H9 (cell line): ENCODE measurements around the gene PRKCA. TPM values are rescaled to one million over a fixed set of nuclear protein-coding genes. Genes with fewer than 3 reads are reported as not detected.

Source experiments
- DNase-seq: peaks from one replicate; pipeline ENCODE4 v3.0.0-alpha.2; 2017
- H2AFZ ChIP-seq: one replicate; pipeline ENCODE4 v1.6.1; 2013; ENCODE audit warnings: mild to moderate bottlenecking, low read length, control low read depth, moderate library complexity
- H2AK5ac ChIP-seq: 2 replicates; pipeline ENCODE4 v1.6.1; 2013; ENCODE audit warnings: low read length, control low read depth, mixed read lengths; ENCODE audit not compliant: insufficient read length
- H2BK120ac ChIP-seq: one replicate; pipeline ENCODE4 v1.6.1; 2013; ENCODE audit warnings: low read depth, mild to moderate bottlenecking, low read length, control low read depth, inconsistent platforms; ENCODE audit not compliant: poor library complexity, severe bottlenecking
- H2BK12ac ChIP-seq: 2 replicates; pipeline ENCODE4 v1.6.1; 2013; ENCODE audit warnings: low read length, control low read depth, mixed read lengths, low read depth; ENCODE audit not compliant: insufficient read length
- H2BK15ac ChIP-seq: 2 replicates; pipeline ENCODE4 v1.6.1; 2013; ENCODE audit warnings: low read depth, low read length, control low read depth
- H2BK20ac ChIP-seq: one replicate; pipeline ENCODE4 v1.6.1; 2013; ENCODE audit warnings: low read depth, mild to moderate bottlenecking, low read length, control low read depth, inconsistent platforms; ENCODE audit not compliant: poor library complexity, severe bottlenecking
- H2BK5ac ChIP-seq: 2 replicates; pipeline ENCODE4 v1.6.1; 2013; ENCODE audit warnings: low read length, control low read depth, mixed read lengths; ENCODE audit not compliant: insufficient read length
- H3K14ac ChIP-seq: 2 replicates; pipeline ENCODE4 v1.6.1; 2013; ENCODE audit warnings: low read length, control low read depth; ENCODE audit not compliant: insufficient read depth
- H3K18ac ChIP-seq: 2 replicates; pipeline ENCODE4 v1.6.1; 2013; ENCODE audit warnings: low read depth, mild to moderate bottlenecking, mixed read lengths, low read length, control low read depth; ENCODE audit not compliant: insufficient read length
- H3K23ac ChIP-seq: 2 replicates; pipeline ENCODE4 v1.6.1; 2013; ENCODE audit warnings: low read length, control low read depth, mixed read lengths, low read depth; ENCODE audit not compliant: insufficient read length
- H3K23me2 ChIP-seq: 2 replicates; pipeline ENCODE4 v1.6.1; 2013; ENCODE audit warnings: low read depth, mild to moderate bottlenecking, mixed read lengths, low read length, control low read depth; ENCODE audit not compliant: insufficient read length, poor library complexity, severe bottlenecking
- H3K27ac ChIP-seq: 2 replicates; pipeline ENCODE4 v1.5.1; 2013; ENCODE audit warnings: low read length, control low read depth, mixed read lengths, low read depth; ENCODE audit not compliant: insufficient read length
- H3K27me3 ChIP-seq: 2 replicates; pipeline ENCODE4 v1.6.1; 2013; ENCODE audit warnings: low read length, control low read depth, inconsistent platforms; ENCODE audit not compliant: insufficient read depth
- H3K4ac ChIP-seq: 2 replicates; pipeline ENCODE4 v1.6.1; 2013; ENCODE audit warnings: low read depth, mild to moderate bottlenecking, control low read depth, inconsistent platforms, low read length, moderate library complexity
- H3K4me1 ChIP-seq: 2 replicates; pipeline ENCODE4 v1.6.1; 2013; ENCODE audit warnings: low read length, control low read depth, inconsistent platforms; ENCODE audit not compliant: insufficient read depth
- H3K4me2 ChIP-seq: 2 replicates; pipeline ENCODE4 v1.6.1; 2013; ENCODE audit warnings: low read length, control low read depth, mixed read lengths; ENCODE audit not compliant: insufficient read length, insufficient read depth
- H3K56ac ChIP-seq: 2 replicates; pipeline ENCODE4 v1.6.1; 2013; ENCODE audit warnings: low read depth, mild to moderate bottlenecking, mixed read lengths, low read length, control low read depth; ENCODE audit not compliant: insufficient read length
- H3K79me1 ChIP-seq: 2 replicates; pipeline ENCODE4 v1.6.1; 2013; ENCODE audit warnings: low read depth, mild to moderate bottlenecking, moderate library complexity, low read length, control low read depth, inconsistent platforms; ENCODE audit not compliant: insufficient read depth, poor library complexity, severe bottlenecking
- H3K79me2 ChIP-seq: 2 replicates; pipeline ENCODE4 v1.6.1; 2013; ENCODE audit warnings: low read length, control low read depth, inconsistent platforms; ENCODE audit not compliant: insufficient read depth
- H3K9ac ChIP-seq: 2 replicates; pipeline ENCODE4 v1.6.1; 2013; ENCODE audit warnings: low read length, control low read depth, mixed read lengths; ENCODE audit not compliant: insufficient read length; ENCODE audit errors: extremely low read depth
- H3K9me3 ChIP-seq: one replicate; pipeline ENCODE4 v1.6.1; 2013; ENCODE audit warnings: low read depth, low read length, inconsistent platforms; ENCODE audit not compliant: control insufficient read depth
- H3T11ph ChIP-seq: one replicate; pipeline ENCODE4 v1.6.1; 2013; ENCODE audit warnings: mild to moderate bottlenecking, low read length, control low read depth, inconsistent platforms
- H4K20me1 ChIP-seq: one replicate; pipeline ENCODE4 v1.6.1; 2013; ENCODE audit not compliant: control insufficient read depth, insufficient read length, insufficient read depth
- H4K5ac ChIP-seq: 2 replicates; pipeline ENCODE4 v1.6.1; 2013; ENCODE audit warnings: low read depth, mild to moderate bottlenecking, mixed read lengths, low read length, control low read depth; ENCODE audit not compliant: insufficient read length
- H4K8ac ChIP-seq: replicated peaks from 2 replicates; pipeline ENCODE4 v1.6.1; 2013; ENCODE audit warnings: low read length, control low read depth, mixed read lengths, low read depth; ENCODE audit not compliant: insufficient read length
- H4K91ac ChIP-seq: 2 replicates; pipeline ENCODE4 v1.6.1; 2013; ENCODE audit warnings: low read depth, mild to moderate bottlenecking, moderate library complexity, mixed read lengths, low read length, control low read depth; ENCODE audit not compliant: insufficient read length
- H3K27ac Mint-ChIP-seq, 3 experiments: 2 replicates in 2 of 3; 3 replicates in 1 of 3; pipeline ENCODE4 v1.8.0; 2020 to 2021; ENCODE audit warnings: mixed read lengths in 3 of 3, mild to moderate bottlenecking in 1 of 3, moderate library complexity in 1 of 3
- H3K27me3 Mint-ChIP-seq: 2 replicates; pipeline ENCODE4 v1.8.0; 2021; ENCODE audit warnings: low read depth, mild to moderate bottlenecking, moderate library complexity, mixed read lengths
- H3K36me3 Mint-ChIP-seq, 3 experiments: 2 replicates in 2 of 3; 3 replicates in 1 of 3; pipeline ENCODE4 v1.8.0; 2020 to 2021; ENCODE audit warnings: low read depth in 3 of 3, mixed read lengths in 3 of 3; ENCODE audit not compliant: insufficient read depth in 1 of 3
- H3K4me1 Mint-ChIP-seq, 2 experiments: 2 replicates each; pipeline ENCODE4 v1.8.0; 2020; ENCODE audit warnings: mixed read lengths in 2 of 2
- H3K4me3 Mint-ChIP-seq, 2 experiments: 2 replicates in 1 of 2; 3 replicates in 1 of 2; pipeline ENCODE4 v1.8.0; 2020 to 2021; ENCODE audit warnings: mild to moderate bottlenecking in 2 of 2, mixed read lengths in 2 of 2, moderate library complexity in 1 of 2
- H3K9me3 Mint-ChIP-seq, 2 experiments: 2 replicates in 1 of 2; 3 replicates in 1 of 2; pipeline ENCODE4 v1.8.0; 2020; ENCODE audit warnings: mild to moderate bottlenecking in 2 of 2, mixed read lengths in 2 of 2, moderate library complexity in 1 of 2
- CTCF ChIP-seq: fragments of 200-600 bp; sonication (generic); conservative IDR thresholded peaks from 3 replicates; pipeline ENCODE4 v1.8.0; 2021; ENCODE audit warnings: antibody characterized with exemption, mild to moderate bottlenecking
- WGBS: extraction: QIAGEN DNeasy Blood & Tissue Kit; methylation state at CpG from one replicate; pipeline ENCODE4 v1.1.7; 2013; ENCODE audit warnings: missing lambda C conversion rate, low lambda C conversion rate, mixed read lengths; ENCODE audit not compliant: insufficient read length; ENCODE audit errors: extremely low coverage; 5-methylcytosine and 5-hydroxymethylcytosine counted together
- total RNA-seq: library from RNA; stranded (reverse); gene quantifications from 2 replicates; pipeline ENCODE4 v1.2.1, GENCODE V29; 2021

The PRKCA gene
- total RNA-seq, 1 experiment from 2014 or later, result 10.5 TPM

- no peak overlapping the region for H3K4me2 ChIP-seq
- no peak for TF ChIP-seq CTCF
- no peaks in the 10 kb centered on the region for H4K20me1 ChIP-seq
- H3K27me3 Mint-ChIP-seq, result no peaks in the 10 kb centered on the region
- peak; percentile 14 for DNase-seq
- no peak overlapping the region for H3K4me3 Mint-ChIP-seq
- no peaks in the 10 kb centered on the region for H3K79me2 ChIP-seq
- H3K18ac ChIP-seq, result no peak overlapping the region
- no peak overlapping the region for H2BK15ac ChIP-seq
- no peak overlapping the region for H4K91ac ChIP-seq
- no peaks in the 10 kb centered on the region for H3K9me3 ChIP-seq
- H3K9me3 Mint-ChIP-seq, result no peaks in the 10 kb centered on the region
- no peak overlapping the region for H3K56ac ChIP-seq
- H2BK20ac ChIP-seq, result no peak overlapping the region
- H3K9ac ChIP-seq, result no peak overlapping the region
- H3K4me1 Mint-ChIP-seq, result peaks cover 73 to 83% of the 10 kb centered on the region in 2 experiments
- H2AK5ac ChIP-seq, result no peak overlapping the region
- WGBS, result no CpG with 5 or more reads among the region's 6 CpGs
- no peaks in the 10 kb centered on the region for H3K23me2 ChIP-seq
- H3K27me3 ChIP-seq, result no peaks in the 10 kb centered on the region
- H3K27ac ChIP-seq, result no peak overlapping the region
- no peak overlapping the region for H2BK120ac ChIP-seq
- H3K27ac Mint-ChIP-seq, result peak overlapping the region; percentile 54 to 88 (median 56); a peak in 4 of 7 replicates
- no peak overlapping the region for H2BK12ac ChIP-seq
- no peak overlapping the region for H3T11ph ChIP-seq
- no peak overlapping the region for H3K14ac ChIP-seq
- H3K4me1 ChIP-seq, result peaks cover 11% of the 10 kb centered on the region; the same call in 1 of the 2 replicates
- H3K23ac ChIP-seq, result no peak overlapping the region
- no peaks in the 10 kb centered on the region for H3K79me1 ChIP-seq
- no peak overlapping the region for H3K4ac ChIP-seq
- no peak overlapping the region for H2AFZ ChIP-seq
- no peak overlapping the region for H4K5ac ChIP-seq
- no peak overlapping the region for H4K8ac ChIP-seq
- no peak overlapping the region for H2BK5ac ChIP-seq
- no peaks in the 10 kb centered on the region; a peak in 1 of 7 replicates for H3K36me3 Mint-ChIP-seq
Observed at GRCh38 chr17:66779237-66779606, 476.8 kb downstream of the PRKCA start.
